ENCODE data around the gene TRIM44.

GRCh38 chr11:35861191-35861590, 198.6 kb downstream of the TRIM44 start:
- TF ChIP-seq POLR2A (IDR thresholded peaks at IDR 0.05) (no peak), CTCF (IDR thresholded peaks at IDR 0.05) (no peak)
